Measurements from ENCODE around the gene SCN8A.

- TF ChIP-seq CTCF (IDR thresholded peaks at IDR 0.05) (no peak), POLR2A (IDR thresholded peaks at IDR 0.05) (no peak), POLR2AphosphoS5 (IDR thresholded peaks at IDR 0.05) (no peak)
Measured at GRCh38 chr12:51694146-51694545, 103.1 kb downstream of the SCN8A start.

All from breast epithelium (tissue), 3 donors.